Left ventricle myocardium inferior (tissue), 1 donor: ENCODE measurements around the gene MT1X. TPM values are rescaled to one million over a fixed set of nuclear protein-coding genes. Genes with fewer than 3 reads are reported as not detected.
"Not testable (repeated sequence)": the region's sequence is repeated elsewhere in the genome, so short reads cannot be mapped to it uniquely, and the experiment has no call there.

Source experiments
- DNase-seq: peaks from one replicate; pipeline ENCODE4 v3.0.0-alpha.2; 2020
- H3K27ac ChIP-seq: fragments of 200-600 bp; replicated peaks from 2 replicates; pipeline ENCODE4 v1.8.0; 2021
- H3K27me3 ChIP-seq: fragments of 200-600 bp; 2 replicates; pipeline ENCODE4 v1.8.0; 2021; ENCODE audit warnings: low read depth
- H3K36me3 ChIP-seq: fragments of 200-600 bp; 2 replicates; pipeline ENCODE4 v1.8.0; 2021
- H3K4me1 ChIP-seq: fragments of 200-600 bp; 2 replicates; pipeline ENCODE4 v1.8.0; 2021
- H3K4me3 ChIP-seq: fragments of 200-600 bp; 2 replicates; pipeline ENCODE4 v1.8.0; 2021; ENCODE audit warnings: mild to moderate bottlenecking, moderate library complexity
- H3K9me3 ChIP-seq: fragments of 200-600 bp; replicated peaks from 2 replicates; pipeline ENCODE4 v1.8.0; 2021
- intact Hi-C: fragments of 100-400 bp; cut with micrococcal nuclease; formaldehyde crosslinking; loops from one replicate; pipeline ENCODE4 v1.11.0; 2022
- total RNA-seq: library from RNA; stranded (reverse); fragmentation: NEBNext Ultra II Directional; extraction: Animal tissue kit (Norgen Biotek cat#: 25700); gene quantifications from one replicate; pipeline ENCODE4 v1.2.1, GENCODE V29; 2021
- TF ChIP-seq, protein P1 (sequence below): fragments of 200-600 bp; IDR thresholded peaks from 2 replicates; pipeline ENCODE4 v1.8.0; 2021; ENCODE audit warnings: antibody characterized with exemption, mild to moderate bottlenecking, borderline replicate concordance
- donor health status: DM: no; HTN: yes; CAD: no; lungs with severe emphysema.

MT1X gene
- total RNA-seq, 1 donor from 2014 or later, result 91.8 TPM

DNA sequence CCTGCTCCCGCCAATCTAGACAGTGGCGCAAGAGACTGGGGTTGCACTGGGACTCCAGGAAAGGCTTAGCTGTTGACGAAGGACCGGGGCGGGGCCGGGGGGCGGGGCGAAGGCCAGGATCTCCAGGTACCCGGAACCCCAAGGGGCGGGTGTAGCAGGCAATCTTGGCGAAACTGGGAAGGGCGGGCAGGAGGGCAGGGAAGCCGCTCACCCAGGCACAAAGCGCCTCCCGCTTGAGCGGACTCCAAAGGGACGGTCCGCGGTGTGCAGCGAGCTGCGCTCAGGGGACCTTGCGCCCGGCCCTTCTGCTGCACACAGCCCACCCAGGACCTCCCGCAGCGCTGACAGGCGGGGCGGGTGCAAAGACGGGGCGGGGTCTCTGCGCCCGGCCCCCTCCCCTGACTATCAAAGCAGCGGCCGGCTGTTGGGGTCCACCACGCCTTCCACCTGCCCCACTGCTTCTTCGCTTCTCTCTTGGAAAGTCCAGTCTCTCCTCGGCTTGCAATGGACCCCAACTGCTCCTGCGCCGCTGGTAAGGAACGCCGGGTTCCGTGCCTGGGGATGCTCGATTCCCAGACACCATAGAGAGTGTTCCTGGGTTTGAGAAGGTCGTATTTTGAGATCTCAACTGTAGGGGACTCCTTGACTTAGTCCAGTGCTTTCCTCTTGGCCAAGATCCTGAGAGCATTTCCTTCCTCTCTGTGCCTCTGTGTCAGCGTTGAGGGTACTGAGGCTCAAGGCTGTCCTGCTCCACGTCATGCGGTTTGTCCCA, 24.5 kb upstream of the MT1X start, which contains the start of gene MT1F:
TSS of gene MT1F (plus strand) at position 405 of the 772 bp plus-strand sequence. CDS start at position 505, 100 bp downstream.
- H3K36me3 ChIP-seq, result no peaks in the 10 kb centered on the region
- peak within 1 kb of the TSS; percentile 24 for H3K27ac ChIP-seq
- TF ChIP-seq, protein P1, sequence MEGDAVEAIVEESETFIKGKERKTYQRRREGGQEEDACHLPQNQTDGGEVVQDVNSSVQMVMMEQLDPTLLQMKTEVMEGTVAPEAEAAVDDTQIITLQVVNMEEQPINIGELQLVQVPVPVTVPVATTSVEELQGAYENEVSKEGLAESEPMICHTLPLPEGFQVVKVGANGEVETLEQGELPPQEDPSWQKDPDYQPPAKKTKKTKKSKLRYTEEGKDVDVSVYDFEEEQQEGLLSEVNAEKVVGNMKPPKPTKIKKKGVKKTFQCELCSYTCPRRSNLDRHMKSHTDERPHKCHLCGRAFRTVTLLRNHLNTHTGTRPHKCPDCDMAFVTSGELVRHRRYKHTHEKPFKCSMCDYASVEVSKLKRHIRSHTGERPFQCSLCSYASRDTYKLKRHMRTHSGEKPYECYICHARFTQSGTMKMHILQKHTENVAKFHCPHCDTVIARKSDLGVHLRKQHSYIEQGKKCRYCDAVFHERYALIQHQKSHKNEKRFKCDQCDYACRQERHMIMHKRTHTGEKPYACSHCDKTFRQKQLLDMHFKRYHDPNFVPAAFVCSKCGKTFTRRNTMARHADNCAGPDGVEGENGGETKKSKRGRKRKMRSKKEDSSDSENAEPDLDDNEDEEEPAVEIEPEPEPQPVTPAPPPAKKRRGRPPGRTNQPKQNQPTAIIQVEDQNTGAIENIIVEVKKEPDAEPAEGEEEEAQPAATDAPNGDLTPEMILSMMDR, result no peak
- peak; percentile 73 for DNase-seq
- H3K4me3 ChIP-seq, result peak within 1 kb of the TSS; percentile 72
- intact Hi-C loops, result no loop called here
- H3K9me3 ChIP-seq, result no peaks in the 10 kb centered on the region
- peaks cover 19% of the 10 kb centered on the region for H3K4me1 ChIP-seq
- peaks cover 34% of the 10 kb centered on the region for H3K27me3 ChIP-seq

DNA sequence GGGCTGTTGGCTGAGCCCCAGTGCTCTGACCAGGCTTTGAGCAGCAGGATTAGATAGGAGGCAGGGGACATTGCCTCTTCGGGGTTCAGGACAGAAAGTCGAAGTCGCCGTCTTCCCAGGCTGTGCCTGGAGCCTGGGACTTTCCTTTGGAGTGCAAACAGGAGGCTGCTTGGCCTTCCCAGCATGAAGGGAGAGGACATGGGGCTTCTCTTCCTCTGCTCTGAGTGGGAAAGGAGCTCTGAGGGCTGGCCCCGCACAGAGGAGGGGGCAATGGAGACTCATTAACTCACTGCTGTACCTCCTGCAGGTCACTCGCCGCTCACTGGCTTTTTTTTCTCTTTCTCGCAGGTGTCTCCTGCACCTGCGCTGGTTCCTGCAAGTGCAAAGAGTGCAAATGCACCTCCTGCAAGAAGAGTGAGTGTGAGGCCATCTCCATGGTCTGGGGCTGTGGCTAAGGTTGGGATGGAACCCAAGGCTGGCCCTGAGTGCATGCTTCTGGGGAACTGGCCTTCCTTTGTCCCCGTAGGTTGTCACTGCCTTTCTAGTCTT, 23.9 kb upstream of the MT1X start:
- peak overlapping the region; percentile 72 for H3K4me3 ChIP-seq
- DNase-seq, result peak; percentile 43
- TF ChIP-seq, protein P1, result no peak
- intact Hi-C loops, result no loop called here
- no peaks in the 10 kb centered on the region for H3K36me3 ChIP-seq
- H3K27me3 ChIP-seq, result peaks cover 41% of the 10 kb centered on the region
- no peaks in the 10 kb centered on the region for H3K9me3 ChIP-seq
- H3K27ac ChIP-seq, result no peak overlapping the region
- peaks cover 23% of the 10 kb centered on the region for H3K4me1 ChIP-seq

DNA sequence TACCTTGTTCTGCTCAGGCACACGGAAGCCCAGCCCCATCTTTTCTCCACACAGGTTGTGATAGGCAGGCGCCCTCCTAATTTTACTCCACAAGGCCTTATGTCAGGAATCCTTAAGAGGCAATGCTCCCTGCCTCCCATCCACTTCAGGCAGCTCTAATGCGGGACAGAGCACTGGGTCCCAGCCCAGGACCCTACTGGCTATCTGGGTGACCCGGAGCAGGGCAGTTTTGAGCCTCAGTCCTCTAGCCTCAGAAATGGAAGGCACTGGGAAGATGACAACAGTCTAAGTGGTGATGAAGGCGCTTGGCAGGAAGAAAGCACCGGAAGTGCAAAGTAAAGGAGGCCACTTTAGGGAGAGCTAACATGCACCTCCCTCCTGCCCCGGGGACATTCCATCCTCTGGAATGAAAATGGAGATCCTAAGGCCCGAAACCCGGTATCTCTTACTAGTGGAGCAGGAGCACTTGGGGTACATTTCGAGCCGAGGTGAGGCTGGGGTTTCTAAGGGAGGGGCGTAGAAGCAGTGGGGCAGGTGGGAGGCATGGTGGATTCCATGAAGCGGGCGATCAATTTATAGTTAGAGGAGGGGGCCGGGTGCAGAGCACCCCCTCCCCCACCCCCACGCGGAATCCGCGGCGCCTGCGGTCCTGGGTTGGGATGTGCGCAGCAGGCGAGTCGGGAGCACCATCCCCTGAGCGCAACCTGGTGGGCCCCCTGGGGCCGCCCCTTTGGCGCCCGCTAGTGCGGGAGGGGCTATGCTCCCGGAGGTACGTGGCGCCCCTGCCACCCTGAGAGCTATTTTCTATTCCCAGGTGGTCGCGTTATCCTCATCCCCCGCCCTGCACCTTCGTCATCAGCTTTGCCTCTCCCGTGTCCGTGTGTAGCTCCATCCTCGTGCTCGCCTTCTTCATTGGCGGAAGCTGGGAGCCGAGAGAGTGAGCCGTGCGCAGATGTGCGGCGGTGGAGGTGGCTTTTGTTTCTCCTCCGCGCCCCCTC, 19.6 kb upstream of the MT1X start:
- Histone ChIP-seq H3K4me3 (peak overlapping the region; percentile 38), H3K27me3 (peaks cover 84% of the 10 kb centered on the region), H3K9me3 (no peaks in the 10 kb centered on the region), H3K27ac (no peak overlapping the region), H3K4me1 (peaks cover 21% of the 10 kb centered on the region), H3K36me3 (no peaks in the 10 kb centered on the region)
- intact Hi-C loops, result no loop called here
- DNase-seq, result no peak
- TF ChIP-seq, protein P1, result no peak

DNA sequence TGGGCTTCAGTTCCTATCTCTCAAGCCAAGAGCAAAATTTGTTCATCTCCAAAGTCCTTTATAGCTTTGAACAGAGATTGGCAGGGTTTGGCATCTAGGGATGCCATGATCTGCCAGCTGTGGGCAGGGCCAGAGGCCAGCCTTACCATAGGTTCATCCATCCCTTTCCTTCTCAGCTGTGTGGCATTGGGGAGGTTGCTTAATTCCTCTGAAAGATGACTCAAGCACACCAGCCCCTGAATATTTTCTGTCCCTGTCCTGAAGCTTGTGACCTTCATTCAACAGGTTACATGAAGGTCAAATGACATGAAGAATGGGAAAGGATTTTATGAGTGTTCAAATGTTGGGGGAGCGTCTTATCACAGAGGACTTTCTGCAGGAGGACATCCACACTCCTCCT, 17.8 kb upstream of the MT1X start:
- no peaks in the 10 kb centered on the region for H3K36me3 ChIP-seq
- H3K27ac ChIP-seq, result no peak overlapping the region
- intact Hi-C loops, result no loop called here
- no peaks in the 10 kb centered on the region for H3K9me3 ChIP-seq
- H3K4me1 ChIP-seq, result peaks cover 22% of the 10 kb centered on the region
- TF ChIP-seq, protein P1, result no peak
- peaks cover 93% of the 10 kb centered on the region for H3K27me3 ChIP-seq
- no peak overlapping the region for H3K4me3 ChIP-seq
- no peak for DNase-seq

DNA sequence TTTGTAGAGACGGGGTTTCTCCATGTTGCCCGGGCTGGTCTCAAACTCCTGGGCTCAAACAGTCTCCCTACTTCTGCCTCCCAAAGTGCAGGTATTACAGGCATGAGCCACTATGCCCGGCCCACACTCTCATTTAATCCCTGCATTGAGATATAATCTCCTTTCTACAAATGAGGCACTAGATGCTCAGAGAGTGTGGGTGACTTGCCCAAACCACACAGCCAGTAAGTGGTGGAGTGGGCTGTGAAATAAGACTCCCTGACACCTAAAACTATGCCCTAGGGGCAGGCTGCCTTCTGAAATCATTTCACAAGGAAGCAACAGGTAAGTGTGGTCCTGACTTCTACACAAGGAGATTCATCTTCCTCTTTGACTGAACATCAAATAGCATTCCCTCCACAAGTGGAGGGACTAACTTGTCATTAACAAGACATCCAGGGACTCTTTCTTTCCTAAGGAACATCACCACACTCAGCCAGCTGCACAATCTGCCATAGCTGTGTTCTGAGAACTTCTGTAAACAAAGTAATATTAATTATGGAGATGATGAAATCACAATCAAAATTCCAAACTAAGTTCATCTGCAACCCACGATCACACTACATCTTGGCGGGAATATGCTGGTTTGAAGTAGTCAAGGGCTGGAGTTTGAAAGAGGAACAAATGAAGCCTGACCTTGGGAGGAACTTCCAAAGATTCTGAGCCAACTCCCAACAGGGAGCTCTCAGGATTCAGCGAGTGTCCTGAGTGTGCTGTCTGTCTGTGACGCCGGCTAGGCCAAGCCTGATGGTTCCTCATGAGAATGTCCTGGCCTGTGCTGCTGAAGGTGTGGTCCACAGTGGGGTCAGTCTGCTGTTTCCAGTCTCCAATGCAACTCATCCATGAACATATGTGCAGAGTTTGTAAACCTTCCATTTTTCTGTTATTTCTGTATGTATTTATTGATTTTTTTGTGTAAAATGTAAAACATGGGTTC, 16.7 kb upstream of the MT1X start:
- Histone ChIP-seq H3K27me3 (peaks cover 100% of the 10 kb centered on the region), H3K4me1 (peaks cover 25% of the 10 kb centered on the region)
- intact Hi-C loops, DNase-seq, H3K9me3 ChIP-seq, H3K27ac ChIP-seq, H3K4me3 ChIP-seq, H3K36me3 ChIP-seq: not testable (repeated sequence)
